A673 (cell line): ENCODE data around the gene FADS6. TPM values are rescaled to one million over a fixed set of nuclear protein-coding genes. Genes with fewer than 3 reads are reported as not detected.

Experiments used
- BruUV-seq: library from RNA; stranded (reverse); fragments of 400-500 nt; replicated peaks from 2 replicates; lab custom pipeline; 2021; lab: Mats Ljungman, UMichigan
- CTCF ChIA-PET: fragments of 300-600 bp; sonication (Branson Sonifier 250); formaldehyde crosslinking; loops from one replicate; lab custom pipeline; 2022; ENCODE audit warnings: antibody characterized with exemption; lab: Charles Lee
- POLR2A ChIA-PET: fragments of 300-600 bp; sonication (Branson Sonifier 250); formaldehyde crosslinking; loops from one replicate; lab custom pipeline; 2022; ENCODE audit warnings: antibody characterized with exemption; ENCODE audit not compliant: low non-redundant PET; lab: Charles Lee
- DNase-seq: peaks from one replicate; pipeline ENCODE4 v3.0.0-alpha.2; 2015; ENCODE audit warnings: low spot score
- H3K27ac ChIP-seq: fragments of 200-600 bp; sonication (generic); 2 replicates; pipeline ENCODE4 v1.5.1; 2016; ENCODE audit warnings: mixed run types, low read depth, mild to moderate bottlenecking, mixed read lengths, antibody characterized with exemption, low read length; ENCODE audit not compliant: poor library complexity, severe bottlenecking
- H3K27me3 ChIP-seq: fragments of 200-600 bp; sonication (generic); replicated peaks from 2 replicates; pipeline ENCODE4 v1.6.1; 2017; ENCODE audit warnings: mixed run types, low read depth, mild to moderate bottlenecking, mixed read lengths, antibody characterized with exemption, low read length; ENCODE audit not compliant: insufficient read depth, poor library complexity
- H3K36me3 ChIP-seq: fragments of 200-600 bp; sonication (generic); 2 replicates; pipeline ENCODE4 v1.6.1; 2016; ENCODE audit warnings: mixed run types, mild to moderate bottlenecking, mixed read lengths, antibody characterized with exemption, low read length; ENCODE audit not compliant: insufficient read depth, poor library complexity, severe bottlenecking
- H3K4me1 ChIP-seq: fragments of 200-600 bp; sonication (generic); 2 replicates; pipeline ENCODE4 v1.6.1; 2017; ENCODE audit warnings: mixed run types, mild to moderate bottlenecking, mixed read lengths, antibody characterized with exemption, low read length; ENCODE audit not compliant: insufficient read depth, poor library complexity, severe bottlenecking
- H3K4me3 ChIP-seq: fragments of 200-600 bp; sonication (generic); 2 replicates; pipeline ENCODE4 v1.5.1; 2016; ENCODE audit warnings: low read depth, mixed run types, mild to moderate bottlenecking, mixed read lengths, low read length; ENCODE audit not compliant: poor library complexity, severe bottlenecking
- H3K9me3 ChIP-seq: fragments of 200-600 bp; sonication (generic); 2 replicates; pipeline ENCODE4 v1.6.1; 2016; ENCODE audit warnings: mixed run types, low read depth, mild to moderate bottlenecking, mixed read lengths, antibody characterized with exemption, low read length; ENCODE audit not compliant: poor library complexity, severe bottlenecking
- CTCF ChIP-seq: fragments of 300-800, 200-600 bp; sonication (generic); conservative IDR thresholded peaks from 2 replicates; pipeline ENCODE4 v1.5.1; 2017; ENCODE audit warnings: low read depth, mild to moderate bottlenecking, antibody characterized with exemption, low read length, moderate library complexity, mixed read lengths
- EZH2 ChIP-seq: fragments of 200-600 bp; sonication (generic); IDR thresholded peaks from 2 replicates; pipeline ENCODE4 v1.6.1; 2017; ENCODE audit warnings: borderline replicate concordance, low read depth, mild to moderate bottlenecking, mixed read lengths, antibody characterized with exemption, low read length; ENCODE audit not compliant: poor library complexity, severe bottlenecking
- intact Hi-C: fragments of 100-400 bp; cut with micrococcal nuclease; formaldehyde crosslinking; loops from one replicate; pipeline ENCODE4 v1.10.0; 2022; ENCODE audit not compliant: unreplicated experiment
- total RNA-seq: library from RNA; stranded (reverse); gene quantifications from 2 replicates; pipeline ENCODE4 v1.2.3, GENCODE V29; 2021

FADS6 gene
- total RNA-seq, 1 experiment from 2014 or later: not detected

- no peak for DNase-seq
- Histone ChIP-seq H3K27me3 (no peaks in the 10 kb centered on the region), H3K9me3 (no peaks in the 10 kb centered on the region), H3K4me1 (peaks cover 35% of the 10 kb centered on the region), H3K4me3 (no peak overlapping the region), H3K27ac (peak overlapping the region; percentile 52), H3K36me3 (no peaks in the 10 kb centered on the region)
- ChIA-PET CTCF (no interaction called here), POLR2A (no interaction called here)
- intact Hi-C loops: no loop called here
- BruUV-seq: no TSS peak
- TF ChIP-seq EZH2: no peak
- TF ChIP-seq CTCF: no peak
Observed at GRCh38 chr17:74838274-74838673, 55.2 kb downstream of the FADS6 start.

- no peak overlapping the region for H3K27ac ChIP-seq
- peaks cover 26% of the 10 kb centered on the region for H3K4me1 ChIP-seq
- no peak for DNase-seq
- H3K36me3 ChIP-seq: no peaks in the 10 kb centered on the region
- ChIA-PET POLR2A (no interaction called here), CTCF (no interaction called here)
- no peaks in the 10 kb centered on the region for H3K27me3 ChIP-seq
- H3K4me3 ChIP-seq: no peak overlapping the region
- H3K9me3 ChIP-seq: no peaks in the 10 kb centered on the region
- TSS peak; percentile 14 for BruUV-seq
- intact Hi-C loops: no loop called here
- TF ChIP-seq EZH2 (no peak), CTCF (no peak)
Observed at GRCh38 chr17:74836691-74837467, 56.6 kb downstream of the FADS6 start.

GRCh38 chr17:74836191-74836590 is 57.2 kb downstream of the FADS6 start:
- no peak for DNase-seq
- ChIA-PET CTCF (no interaction called here), POLR2A (no interaction called here)
- Histone ChIP-seq H3K36me3 (no peaks in the 10 kb centered on the region), H3K9me3 (no peaks in the 10 kb centered on the region), H3K4me1 (peaks cover 23% of the 10 kb centered on the region), H3K27ac (no peak overlapping the region), H3K27me3 (no peaks in the 10 kb centered on the region), H3K4me3 (no peak overlapping the region)
- intact Hi-C loops: no loop called here
- no peak for TF ChIP-seq EZH2
- TF ChIP-seq CTCF: no peak
- BruUV-seq: no TSS peak
